GM19023 (cell line): ENCODE measurements around the gene STARD10.

Experiments
- ATAC-seq: cut with Tn5 transposase; IDR thresholded peaks from one replicate; pipeline ENCODE4 v1.9.1; 2021; ENCODE audit warnings: mild to moderate bottlenecking, moderate library complexity; ENCODE audit not compliant: unreplicated experiment

Gene STARD10

DNA sequence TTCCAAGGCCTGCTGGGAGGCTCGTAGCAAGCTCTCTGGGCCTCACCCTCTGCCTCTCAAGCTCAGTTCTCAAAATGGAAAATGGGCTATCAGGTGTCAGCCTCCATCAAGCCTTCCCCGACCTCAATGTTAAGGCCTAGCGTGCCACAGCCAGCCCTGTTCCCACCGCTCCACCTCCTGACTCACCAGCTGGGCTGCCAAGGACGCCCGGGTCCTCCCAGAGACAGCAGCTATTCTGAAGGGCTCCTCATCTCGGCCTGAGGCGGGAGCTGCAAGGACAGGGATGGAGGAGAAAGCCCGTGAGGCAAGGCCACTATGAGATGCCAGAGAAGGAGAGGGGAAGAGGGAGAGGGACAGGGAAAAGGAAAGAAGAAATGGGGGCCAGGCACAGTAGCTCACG lies 61.5 kb downstream of the STARD10 start:
- ATAC-seq = no peak

DNA sequence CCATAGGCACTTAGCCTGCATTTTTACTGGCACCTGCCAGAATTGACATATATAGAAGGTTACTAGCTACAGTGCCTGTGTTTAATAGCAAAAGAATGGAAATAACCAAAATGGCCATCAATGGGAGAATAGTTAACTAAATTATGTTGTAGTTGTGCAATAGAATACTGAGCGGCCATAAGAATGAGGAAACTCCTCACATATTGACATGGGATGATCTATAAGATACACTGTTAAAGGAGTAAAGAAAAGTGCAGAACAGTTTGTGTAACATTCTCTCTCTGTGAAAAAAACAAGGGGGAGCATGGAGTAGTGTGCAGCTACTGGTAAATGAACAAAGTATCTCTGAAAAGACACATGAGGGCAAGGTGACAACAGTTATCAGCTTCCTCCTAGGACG lies 63.1 kb downstream of the STARD10 start:
- no peak for ATAC-seq

DNA sequence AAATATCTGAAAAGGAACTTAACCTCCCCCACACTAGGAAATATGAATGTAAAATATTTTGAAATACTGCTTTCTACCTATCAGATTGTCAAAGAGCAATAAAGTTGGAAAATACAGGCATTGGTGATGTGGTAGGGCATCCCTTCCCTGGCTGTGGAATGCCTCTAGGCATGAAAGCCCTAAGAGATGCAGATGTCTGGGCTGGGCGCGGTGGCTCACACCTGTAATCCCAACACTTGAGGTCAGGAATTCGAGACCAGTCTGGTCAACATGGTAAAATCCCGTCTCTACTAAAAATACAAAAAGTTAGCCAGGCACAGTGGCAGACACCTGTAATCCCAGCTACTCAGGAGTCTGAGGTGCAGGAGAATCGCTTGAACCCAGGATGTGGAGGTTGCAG lies 63.6 kb downstream of the STARD10 start:
- ATAC-seq = no peak

DNA sequence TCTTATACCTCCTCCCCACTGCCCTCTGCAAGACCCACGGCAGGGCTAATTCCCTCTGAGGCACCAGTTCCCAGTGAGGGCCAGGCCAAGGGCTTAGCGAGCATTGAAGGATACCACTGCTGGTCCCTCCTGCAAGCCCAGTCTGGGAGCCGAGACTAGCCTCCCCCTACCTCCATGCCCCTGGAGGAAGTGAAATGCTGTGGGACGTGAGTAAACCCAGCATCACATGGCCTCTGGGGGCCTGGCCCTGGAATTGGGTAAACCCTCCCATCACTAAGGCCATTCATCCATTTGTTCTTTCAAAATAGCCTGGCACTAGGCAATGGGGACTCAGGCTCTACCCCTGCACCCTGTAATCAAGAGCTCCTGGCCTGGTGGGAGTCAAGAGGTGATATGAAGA lies 66.3 kb downstream of the STARD10 start:
- no peak for ATAC-seq

GRCh38 chr11:72726266-72727220 lies 67.3 kb downstream of the STARD10 start:
- ATAC-seq = no peak

DNA sequence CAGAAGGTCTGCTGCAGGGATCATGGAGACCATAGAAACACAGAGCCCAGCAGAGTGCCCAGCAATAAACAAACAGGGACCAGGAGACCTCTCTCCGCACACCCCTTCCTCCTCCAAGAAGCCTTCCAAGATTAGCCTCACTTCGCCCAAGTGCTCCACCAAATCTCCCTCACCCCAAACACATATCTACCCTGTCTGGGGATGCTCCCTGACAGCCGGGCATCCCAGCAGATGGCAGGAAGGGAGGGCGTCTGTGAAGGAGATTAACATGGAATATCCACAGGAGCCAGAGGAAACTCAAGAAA lies 68.2 kb downstream of the STARD10 start:
- no peak for ATAC-seq

DNA sequence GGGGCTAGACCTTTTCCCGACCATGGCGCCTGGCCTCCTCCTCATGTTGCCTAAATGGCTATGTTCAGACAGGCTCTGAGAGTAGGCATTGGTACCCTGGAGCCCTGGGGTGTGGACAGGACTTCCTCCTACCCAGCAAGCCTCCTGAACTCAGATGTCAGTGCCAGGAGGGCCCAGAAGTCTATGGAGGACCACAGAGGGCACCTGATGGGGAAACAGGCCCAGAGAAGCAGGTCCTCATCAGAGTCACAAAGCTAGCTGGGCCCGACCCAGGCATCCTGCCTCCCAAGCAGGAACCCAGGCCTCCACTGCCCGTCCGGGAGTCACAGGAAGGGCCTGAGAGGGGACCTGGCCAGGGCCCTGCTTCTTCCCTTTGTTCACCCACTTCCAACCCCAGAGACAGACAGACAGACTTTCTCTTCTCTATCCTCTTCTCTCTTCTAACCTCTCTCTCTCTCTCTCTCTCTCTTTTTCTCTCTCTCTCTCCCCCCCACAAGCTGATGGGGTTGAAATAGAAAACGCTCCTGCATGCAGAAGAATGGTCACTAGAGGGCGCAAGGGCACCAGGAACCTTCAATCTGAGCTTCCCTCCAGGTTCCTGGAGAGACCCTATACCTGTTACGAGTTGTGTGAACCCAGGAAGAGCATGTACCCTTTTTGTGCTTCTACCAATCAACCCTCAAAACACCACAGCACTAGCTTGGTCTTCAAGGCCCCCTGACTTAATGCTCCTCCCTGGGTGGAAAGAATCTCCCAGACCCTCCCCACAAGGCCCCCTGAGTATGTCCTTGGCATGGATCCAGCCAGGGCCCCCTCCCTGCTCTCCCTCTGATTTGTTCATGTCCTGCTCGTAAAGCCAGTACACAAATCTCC lies 68.8 kb downstream of the STARD10 start:
- ATAC-seq = no peak

- no peak for ATAC-seq
Observed at GRCh38 chr11:72724021-72724551, 69.8 kb downstream of the STARD10 start.

- ATAC-seq = no peak
Observed at GRCh38 chr11:72723508-72723907, 70.3 kb downstream of the STARD10 start.

- ATAC-seq = peak; percentile 84
Observed at GRCh38 chr11:72722050-72722748, 71.6 kb downstream of the STARD10 start.

DNA sequence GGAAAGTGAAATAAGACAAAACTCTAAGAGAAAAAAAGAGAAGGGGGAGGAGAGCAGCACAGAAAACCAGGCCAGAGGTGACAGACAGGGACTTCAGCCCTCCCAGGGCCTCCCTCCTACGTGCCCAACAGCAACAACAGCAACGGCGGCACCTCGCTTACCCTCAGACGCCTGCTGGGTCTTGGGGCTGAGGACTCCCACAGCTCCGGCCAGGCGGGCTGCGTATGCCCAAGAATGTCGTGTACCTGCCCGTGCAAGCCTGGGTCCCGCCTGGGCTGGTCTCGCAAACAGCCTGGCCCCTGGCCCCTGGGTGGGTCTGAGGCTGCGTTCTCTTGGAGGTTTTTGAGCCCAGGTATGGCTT lies 72.2 kb downstream of the STARD10 start:
- ATAC-seq = peak; percentile 5

DNA sequence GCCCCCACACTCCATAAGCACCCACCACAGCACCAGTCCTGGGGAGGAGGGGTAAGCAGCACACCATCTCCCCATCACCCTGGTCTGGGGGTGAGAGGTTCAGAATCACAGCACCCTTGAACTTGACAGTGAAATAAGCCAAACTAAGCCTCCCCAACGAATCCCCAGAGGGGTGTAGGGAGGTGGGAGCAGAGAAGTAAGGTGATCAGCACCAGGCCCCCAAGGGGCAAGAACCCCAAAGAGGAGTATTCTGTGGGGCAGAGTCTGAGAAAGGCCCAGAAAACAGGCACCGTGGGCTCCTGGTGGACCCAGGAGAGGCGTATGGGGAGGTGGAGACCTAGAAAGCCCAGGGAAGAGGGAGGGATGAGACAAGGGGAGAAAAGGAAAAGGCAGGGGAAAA lies 72.6 kb downstream of the STARD10 start:
- ATAC-seq = no peak

DNA sequence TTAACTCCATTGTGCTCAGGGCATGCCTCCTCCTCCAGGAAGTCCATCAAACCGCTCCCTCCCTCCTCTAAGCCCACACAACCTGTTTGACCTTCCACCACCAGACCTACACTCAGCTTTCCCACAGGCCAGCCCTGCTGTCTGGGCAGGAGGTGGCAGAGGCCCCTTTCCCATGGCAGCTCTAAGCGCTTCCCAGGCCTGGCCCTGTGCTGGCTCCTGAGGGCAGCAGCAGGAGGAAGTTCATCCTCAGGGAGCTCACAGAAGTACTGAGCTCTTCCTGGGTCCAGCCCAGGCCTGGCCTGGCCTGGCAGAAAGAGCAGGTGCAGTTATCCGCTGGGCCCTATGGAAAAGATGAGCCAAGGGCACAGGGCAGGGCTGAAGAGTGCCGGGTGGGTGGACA lies 73.1 kb downstream of the STARD10 start:
- no peak for ATAC-seq

DNA sequence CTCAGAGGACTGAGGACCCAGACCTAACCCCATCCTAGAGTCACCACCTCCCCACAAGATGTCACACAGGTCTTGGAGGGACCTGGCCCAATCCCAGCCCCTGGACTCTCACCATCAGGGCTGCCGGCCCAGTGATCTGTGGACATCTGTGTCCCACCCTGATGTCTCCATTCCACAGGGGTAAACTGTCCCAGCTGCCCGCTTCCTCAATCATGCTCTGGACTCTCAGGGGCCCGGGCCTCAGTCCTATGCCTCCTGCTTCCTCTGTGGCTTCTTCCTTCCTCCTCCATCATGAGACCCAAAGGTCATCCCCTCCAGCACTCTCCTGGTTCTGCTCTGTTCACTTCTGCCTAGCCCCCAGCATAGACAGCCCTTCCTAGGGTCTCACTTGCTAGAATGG lies 73.8 kb downstream of the STARD10 start:
- no peak for ATAC-seq

- no peak for ATAC-seq
Observed at GRCh38 chr11:72719551-72719950, 74.3 kb downstream of the STARD10 start.

GRCh38 chr11:72719144-72719543 lies 74.7 kb downstream of the STARD10 start:
- ATAC-seq = no peak

GRCh38 chr11:72718101-72718501 lies 75.7 kb downstream of the STARD10 start:
- no peak for ATAC-seq

GRCh38 chr11:72716788-72717435 lies 76.9 kb downstream of the STARD10 start:
- ATAC-seq = no peak

DNA sequence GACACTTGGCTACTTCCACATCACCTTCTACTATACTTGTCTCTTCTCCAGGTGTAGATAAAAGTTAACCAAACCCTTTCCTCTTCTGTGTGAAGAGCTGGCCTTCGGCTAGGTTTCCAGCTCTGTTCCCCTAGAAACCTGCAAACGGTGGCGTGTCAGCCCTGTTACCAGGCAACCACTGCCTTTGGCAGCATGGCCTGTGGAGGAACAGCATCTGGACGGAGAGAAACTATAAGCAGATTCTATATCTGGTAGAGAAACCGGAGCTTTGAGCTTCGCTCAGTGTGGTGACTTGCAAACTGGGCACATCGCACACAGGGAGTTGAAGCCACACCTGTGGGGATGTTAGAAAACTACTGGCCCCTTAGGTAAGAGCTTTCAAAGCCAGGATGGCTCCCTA lies 77.6 kb downstream of the STARD10 start:
- no peak for ATAC-seq

DNA sequence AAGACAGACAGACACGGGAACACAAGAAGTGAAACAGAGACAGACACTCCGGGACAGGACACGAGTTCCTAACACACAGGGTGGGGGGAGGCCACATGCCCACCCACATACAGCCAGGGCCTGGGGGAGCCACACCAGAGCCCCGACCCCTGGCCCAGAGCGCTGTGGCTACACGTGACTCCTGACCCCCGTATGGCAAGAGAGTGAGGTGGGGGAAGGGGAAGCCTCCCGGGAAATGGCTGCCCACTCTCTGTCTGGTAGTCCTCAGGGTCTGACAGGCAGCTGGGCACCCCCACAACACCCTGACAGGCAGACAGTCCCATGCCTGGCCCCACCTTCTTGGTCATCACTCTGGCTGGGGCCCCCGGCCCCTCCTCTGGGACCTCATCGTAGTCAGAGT lies 81.0 kb downstream of the STARD10 start:
- ATAC-seq = no peak
